ENCODE results near the gene FNDC3A.
"Not testable (repeated sequence)": the region's sequence is repeated elsewhere in the genome, so short reads cannot be mapped to it uniquely, and the experiment has no call there.

The FNDC3A gene

DNA sequence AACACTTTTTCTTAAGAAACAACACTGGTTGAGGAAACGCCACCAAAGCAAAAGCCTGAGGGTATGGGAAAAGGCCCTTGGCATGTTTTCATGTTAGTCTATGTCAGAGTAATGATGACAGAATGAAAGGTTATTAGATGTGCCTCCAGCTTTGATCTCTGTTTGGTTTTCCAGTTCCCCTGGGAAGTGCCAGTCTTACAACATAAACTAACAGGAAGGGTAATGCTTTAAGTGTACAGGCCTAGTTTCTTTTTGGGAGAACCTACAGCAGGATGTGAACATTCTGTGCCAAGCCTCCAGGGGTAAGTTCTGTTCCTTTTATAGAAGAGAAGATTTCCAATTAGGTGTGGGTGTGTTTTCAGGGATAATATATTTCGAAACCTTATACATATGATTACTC, 121.7 kb downstream of the FNDC3A start:
- no peak for DNase-seq (ENCODE audit: low read depth)

DNA sequence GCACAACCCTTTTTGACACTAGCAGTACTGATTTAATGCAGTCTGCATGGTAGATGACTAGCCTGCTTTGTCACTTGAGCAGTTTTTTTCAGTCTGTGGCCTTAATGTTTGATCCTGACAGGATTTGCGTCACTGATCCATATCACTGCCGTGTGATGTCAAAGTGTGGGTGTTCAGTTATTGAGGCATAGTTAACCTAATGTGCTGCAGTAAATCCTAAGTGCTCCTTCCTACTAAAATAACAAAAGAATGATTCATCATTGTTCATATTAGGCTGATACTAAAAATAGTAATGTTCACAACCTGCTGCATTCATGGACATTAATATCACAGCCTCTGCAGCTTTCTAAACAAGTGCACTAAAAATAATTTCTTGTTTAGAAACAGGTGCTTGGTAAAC, 122.5 kb downstream of the FNDC3A start:
- DNase-seq (ENCODE audit: low read depth) = no peak

DNA sequence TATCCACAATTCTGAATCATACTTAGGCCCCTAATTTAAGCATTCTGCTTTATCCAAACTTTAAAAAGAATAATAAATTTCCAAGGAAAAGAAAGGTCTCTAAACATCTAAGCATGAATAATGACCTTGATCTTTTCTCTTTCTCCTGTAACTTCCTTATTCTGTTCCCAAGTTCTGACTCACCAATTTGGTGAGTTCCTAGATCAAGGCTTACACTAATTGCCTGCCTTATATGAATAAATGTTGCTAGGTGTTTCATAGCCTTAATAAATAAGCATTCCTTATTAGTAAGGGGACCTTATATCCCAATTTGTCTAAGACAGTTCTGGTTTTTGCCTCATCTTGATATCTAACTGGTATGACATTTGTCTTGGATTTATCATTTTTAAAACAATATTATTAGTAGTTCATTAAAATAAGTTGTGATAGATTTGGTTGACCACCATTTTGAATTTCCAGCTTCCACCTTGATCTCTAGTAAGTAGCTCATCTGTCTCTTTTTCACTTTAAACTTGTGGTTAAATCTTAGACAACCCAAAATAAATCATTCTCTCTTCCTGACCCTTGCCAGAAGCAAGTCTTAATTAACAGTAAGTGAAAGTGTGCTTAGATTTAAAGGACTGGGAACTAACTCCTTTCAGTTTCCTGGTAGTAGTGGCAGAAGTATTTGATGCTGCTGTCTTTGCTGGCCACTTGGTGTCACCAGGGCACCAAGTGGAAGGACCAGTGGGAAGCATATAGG, 123.2 kb downstream of the FNDC3A start:
- no peak for DNase-seq (ENCODE audit: low read depth)

- DNase-seq (ENCODE audit: low read depth) = no peak
Observed at GRCh38 chr13:49099513-49099877, 123.8 kb downstream of the FNDC3A start.

- DNase-seq (ENCODE audit: low read depth) = no peak
Observed at GRCh38 chr13:49100637-49101570, 125.2 kb downstream of the FNDC3A start.

DNA sequence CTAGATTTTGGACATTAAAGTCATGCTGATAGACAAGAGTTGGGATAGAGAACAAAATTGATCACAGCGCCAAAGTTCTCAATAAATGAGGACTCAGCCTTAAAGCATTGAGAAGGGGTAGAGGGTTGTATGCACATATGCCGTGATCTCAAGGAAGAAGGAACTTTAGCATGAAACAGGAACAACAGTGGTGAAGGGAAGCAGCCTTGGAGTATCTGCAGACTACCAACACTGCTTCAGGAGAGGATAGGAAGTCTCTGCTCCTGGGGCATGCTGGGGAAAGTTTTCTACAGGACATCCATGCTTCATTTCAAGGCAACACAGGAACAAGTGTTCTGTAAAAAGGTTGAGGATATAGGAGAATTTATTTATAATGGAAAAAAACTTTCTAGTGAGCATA, 132.5 kb downstream of the FNDC3A start:
- DNase-seq (ENCODE audit: low read depth) = no peak

- DNase-seq (ENCODE audit: low read depth) = peak; percentile 51
Observed at GRCh38 chr13:49110122-49110912, 134.6 kb downstream of the FNDC3A start.

- DNase-seq (ENCODE audit: low read depth) = no peak
Observed at GRCh38 chr13:49110913-49111170, 135.1 kb downstream of the FNDC3A start.

GRCh38 chr13:49112782-49113525, 137.2 kb downstream of the FNDC3A start:
- no peak for DNase-seq (ENCODE audit: low read depth)

- no peak for DNase-seq (ENCODE audit: low read depth)
Observed at GRCh38 chr13:49113526-49114286, 138.0 kb downstream of the FNDC3A start.

DNA sequence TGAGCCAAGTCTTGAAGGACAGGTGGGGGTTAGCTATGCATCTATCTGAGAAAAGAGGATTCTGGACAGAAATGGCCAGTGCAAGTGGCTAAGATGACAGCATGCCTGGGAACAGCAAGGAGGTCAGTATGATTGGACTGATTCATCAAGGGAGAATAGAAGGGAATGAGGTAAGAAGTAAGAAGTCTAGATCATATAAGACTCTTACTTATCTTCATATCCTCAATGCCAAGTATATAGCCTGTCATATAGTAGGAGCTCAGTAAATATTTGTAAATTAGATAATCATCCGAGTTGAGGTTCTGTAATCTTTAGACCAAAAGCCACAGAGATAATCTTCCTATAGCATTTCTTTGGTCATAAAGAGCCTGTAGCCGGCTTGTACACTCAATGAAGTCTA, 141.2 kb downstream of the FNDC3A start:
- no peak for DNase-seq (ENCODE audit: low read depth)

DNA sequence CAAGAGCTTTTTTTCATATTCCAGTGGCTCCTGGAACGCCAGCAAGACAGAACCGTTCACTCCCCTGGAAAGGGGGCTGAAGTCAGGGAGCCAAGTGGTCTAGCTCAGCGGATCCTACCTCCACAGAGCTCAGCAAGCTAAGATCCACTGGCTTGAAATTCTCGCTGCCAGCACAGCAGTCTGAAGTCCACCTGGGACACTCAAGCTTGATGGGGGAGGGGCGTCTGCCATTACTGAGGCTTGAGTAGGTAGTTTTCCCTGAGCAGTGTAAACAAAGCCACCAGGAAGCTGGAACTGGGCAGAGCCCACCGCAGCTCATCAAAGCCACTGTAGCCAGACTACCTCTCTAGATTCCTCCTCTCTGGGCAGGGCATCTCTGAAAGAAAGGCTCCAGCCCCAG, 142.7 kb downstream of the FNDC3A start:
- DNase-seq (ENCODE audit: low read depth) = not testable (repeated sequence)

- no peak for DNase-seq (ENCODE audit: low read depth)
Observed at GRCh38 chr13:49124693-49125304, 149.1 kb downstream of the FNDC3A start.

DNA sequence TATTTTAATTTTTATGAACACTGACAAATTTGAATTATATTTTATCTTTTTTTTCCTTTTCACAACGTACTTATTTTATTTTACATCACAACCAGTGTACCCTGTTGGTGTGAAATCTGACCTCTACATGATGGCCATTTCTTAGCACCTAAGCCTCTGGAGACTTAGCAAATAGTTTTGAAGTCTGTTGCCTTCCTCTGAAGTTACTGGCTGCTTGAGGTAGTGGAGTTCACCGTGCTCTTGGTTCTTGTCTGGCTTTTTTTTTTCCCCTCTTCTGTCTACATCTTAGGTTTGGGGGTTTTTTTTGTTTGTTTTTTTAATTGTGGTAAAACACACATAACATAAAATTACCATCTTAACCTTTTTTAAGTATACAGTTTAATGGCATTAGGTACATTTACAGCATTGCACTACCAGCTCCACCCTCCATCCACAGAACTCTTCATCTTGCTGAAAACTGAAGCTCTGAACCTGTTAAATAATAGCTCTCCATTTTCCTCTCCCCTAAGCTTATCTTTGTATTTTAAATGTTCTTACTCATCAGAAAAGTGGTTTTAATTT, 150.3 kb downstream of the FNDC3A start:
- no peak for DNase-seq (ENCODE audit: low read depth)

- DNase-seq (ENCODE audit: low read depth) = no peak
Observed at GRCh38 chr13:49132479-49133002, 156.8 kb downstream of the FNDC3A start.

DNA sequence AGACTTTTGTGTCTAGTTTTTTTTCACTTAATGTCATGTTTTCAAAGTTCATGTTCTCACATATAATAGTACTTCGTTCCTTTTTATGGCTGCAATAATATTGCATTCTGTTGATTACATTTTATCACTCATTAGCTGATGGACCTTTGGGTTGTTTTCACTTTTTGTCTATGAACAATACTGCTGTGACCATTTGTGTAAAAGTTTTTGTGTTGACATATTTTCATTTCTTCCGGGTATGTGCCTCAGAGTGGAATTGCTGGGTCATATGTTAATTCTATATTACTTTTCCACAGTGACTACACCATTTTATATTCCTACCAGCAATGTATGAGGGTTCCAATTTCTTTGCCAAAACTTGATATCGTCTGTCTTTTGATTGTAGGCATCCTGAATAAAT, 158.6 kb downstream of the FNDC3A start:
- DNase-seq (ENCODE audit: low read depth) = no peak

- not testable (repeated sequence) for DNase-seq (ENCODE audit: low read depth)
Observed at GRCh38 chr13:49137138-49137643, 161.5 kb downstream of the FNDC3A start.

GRCh38 chr13:49140910-49141611, 165.3 kb downstream of the FNDC3A start:
- no peak for DNase-seq (ENCODE audit: low read depth)

DNA sequence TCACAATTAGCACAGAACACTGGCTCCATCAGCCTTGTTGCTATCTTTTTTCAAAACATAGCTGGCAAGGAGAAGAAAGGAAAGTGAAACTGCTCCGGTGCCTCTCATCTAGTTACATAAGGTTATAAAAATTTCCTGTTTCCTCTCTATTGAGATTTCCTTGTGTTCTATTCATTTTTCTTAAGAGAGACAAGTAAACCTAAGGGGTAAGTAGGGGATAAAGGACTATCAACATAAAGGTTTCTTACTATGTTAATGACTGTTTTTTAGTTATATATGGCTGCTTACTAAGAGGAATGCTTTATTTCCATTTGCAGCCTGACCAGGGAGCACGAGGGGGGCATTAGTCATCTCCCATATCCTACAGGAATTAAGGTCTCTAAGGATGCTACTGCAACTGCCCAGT, 171.2 kb downstream of the FNDC3A start:
- DNase-seq (ENCODE audit: low read depth) = no peak
